Large intestine (tissue), 3 donors: ENCODE results near the gene LRRC46. TPM values are rescaled to one million over a fixed set of nuclear protein-coding genes. Genes with fewer than 3 reads are reported as not detected.

Source experiments
- DNase-seq, 2 donors: peaks; one replicate each; pipeline versions ENCODE4 v3.0.0 to v3.0.0-alpha.2; 2013
- H3K27ac ChIP-seq: one replicate; pipeline ENCODE4 v1.5.1; 2013; ENCODE audit warnings: low read length
- H3K27me3 ChIP-seq: 2 replicates; pipeline ENCODE4 v1.6.1; 2013; ENCODE audit warnings: low read length; ENCODE audit not compliant: control insufficient read depth, insufficient read depth
- H3K36me3 ChIP-seq: 2 replicates; pipeline ENCODE4 v1.6.1; 2013; ENCODE audit warnings: low read length; ENCODE audit not compliant: control insufficient read depth, insufficient read depth
- H3K4me1 ChIP-seq: one replicate; pipeline ENCODE4 v1.6.1; 2013; ENCODE audit warnings: low read length; ENCODE audit not compliant: control insufficient read depth, insufficient read depth
- H3K4me3 ChIP-seq: one replicate; pipeline ENCODE4 v1.5.1; 2013; ENCODE audit warnings: low read length
- H3K9me3 ChIP-seq: one replicate; pipeline ENCODE4 v1.6.1; 2013; ENCODE audit warnings: mild to moderate bottlenecking, low read depth, low read length, moderate library complexity; ENCODE audit not compliant: control insufficient read depth
- WGBS: methylation state at CpG from one replicate; pipeline ENCODE4 v1.1.5; 2013; ENCODE audit warnings: low lambda C conversion rate; ENCODE audit not compliant: insufficient coverage; 5-methylcytosine and 5-hydroxymethylcytosine counted together
- polyA plus RNA-seq: library from polyadenylated mRNA; unstranded; fragments of 120-200 nt; gene quantifications from one replicate; pipeline ENCODE4 v1.2.1, GENCODE V29; 2013

The LRRC46 gene
- polyA plus RNA-seq, 1 donor: 1.5 TPM

- no peak overlapping the region for H3K4me3 ChIP-seq
- no CpG with 5 or more reads among the region's 5 CpGs for WGBS
- H3K9me3 ChIP-seq: peaks cover 3% of the 10 kb centered on the region
- no peak for DNase-seq
- peaks cover 34% of the 10 kb centered on the region for H3K27me3 ChIP-seq
- peaks cover 44% of the 10 kb centered on the region for H3K4me1 ChIP-seq
- no peak overlapping the region for H3K27ac ChIP-seq
- H3K36me3 ChIP-seq: no peaks in the 10 kb centered on the region
These were observed 12.8 kb downstream of the LRRC46 start for GRCh38 chr17:47844227-47844626.

GRCh38 chr17:47844814-47845715, 13.6 kb downstream of the LRRC46 start:
- WGBS: no CpG with 5 or more reads among the region's 4 CpGs
- H3K36me3 ChIP-seq: no peaks in the 10 kb centered on the region
- no peak overlapping the region for H3K4me3 ChIP-seq
- peaks cover 36% of the 10 kb centered on the region for H3K4me1 ChIP-seq
- no peak overlapping the region for H3K27ac ChIP-seq
- DNase-seq: no peak
- peaks cover 38% of the 10 kb centered on the region for H3K27me3 ChIP-seq
- peaks cover 3% of the 10 kb centered on the region for H3K9me3 ChIP-seq

- H3K36me3 ChIP-seq: no peaks in the 10 kb centered on the region
- peaks cover 45% of the 10 kb centered on the region for H3K27me3 ChIP-seq
- WGBS: no CpG with 5 or more reads among the region's 3 CpGs
- no peak overlapping the region for H3K4me3 ChIP-seq
- H3K27ac ChIP-seq: no peak overlapping the region
- DNase-seq: no peak
- peaks cover 38% of the 10 kb centered on the region for H3K4me1 ChIP-seq
- peaks cover 3% of the 10 kb centered on the region for H3K9me3 ChIP-seq
These were observed 14.2 kb downstream of the LRRC46 start for GRCh38 chr17:47845716-47846075.

- peaks cover 36% of the 10 kb centered on the region for H3K4me1 ChIP-seq
- no peak for DNase-seq
- no peaks in the 10 kb centered on the region for H3K36me3 ChIP-seq
- H3K27me3 ChIP-seq: peaks cover 54% of the 10 kb centered on the region
- no peak overlapping the region for H3K27ac ChIP-seq
- peaks cover 3% of the 10 kb centered on the region for H3K9me3 ChIP-seq
- H3K4me3 ChIP-seq: no peak overlapping the region
- WGBS: no CpG with 5 or more reads among the region's 31 CpGs
These were observed 15.4 kb downstream of the LRRC46 start for GRCh38 chr17:47846716-47847340.

- Histone ChIP-seq H3K9me3 (peaks cover 3% of the 10 kb centered on the region), H3K27me3 (peaks cover 61% of the 10 kb centered on the region), H3K4me1 (peaks cover 35% of the 10 kb centered on the region), H3K27ac (no peak overlapping the region), H3K36me3 (no peaks in the 10 kb centered on the region), H3K4me3 (no peak overlapping the region)
- WGBS: no CpG with 5 or more reads among the region's 71 CpGs
- no peak for DNase-seq
These were observed 16.1 kb downstream of the LRRC46 start for GRCh38 chr17:47847341-47848197.

- no peak overlapping the region for H3K4me3 ChIP-seq
- DNase-seq: no peak
- H3K36me3 ChIP-seq: no peaks in the 10 kb centered on the region
- H3K27ac ChIP-seq: no peak overlapping the region
- H3K27me3 ChIP-seq: peaks cover 67% of the 10 kb centered on the region
- H3K9me3 ChIP-seq: peaks cover 3% of the 10 kb centered on the region
- WGBS: no CpG with 5 or more reads among the region's 23 CpGs
- H3K4me1 ChIP-seq: peaks cover 31% of the 10 kb centered on the region
These were observed 16.7 kb downstream of the LRRC46 start for GRCh38 chr17:47848198-47848513.

- no peak for DNase-seq
- H3K27ac ChIP-seq: no peak overlapping the region
These were observed 18.9 kb downstream of the LRRC46 start for GRCh38 chr17:47850373-47850691.

GRCh38 chr17:47850692-47851573, 19.5 kb downstream of the LRRC46 start, which contains the start of gene SP6:
Gene SP6 (minus strand): TSS chr17:47851163. CDS start chr17:47848429, 2,734 bp downstream.
- peak; percentile 77 to 89 for DNase-seq
- no CpG with 5 or more reads among the region's 71 CpGs for WGBS
- H3K9me3 ChIP-seq: peaks cover 3% of the 10 kb centered on the region
- H3K4me3 ChIP-seq: peak within 1 kb of the TSS; percentile 59
- H3K27ac ChIP-seq: peak within 1 kb of the TSS; percentile 20
- peaks cover 93% of the 10 kb centered on the region for H3K27me3 ChIP-seq
- peaks cover 11% of the 10 kb centered on the region for H3K4me1 ChIP-seq
- H3K36me3 ChIP-seq: no peaks in the 10 kb centered on the region

More at GRCh38 chr17:47850373-47850691, 18.9 kb downstream of the LRRC46 start:
- whole genome bisulfite sequencing: no CpG with 5 or more reads among the region's 9 CpGs
- peaks cover 3% of the 10 kb centered on the region for H3K9me3 ChIP-seq
- H3K27me3 ChIP-seq: peaks cover 87% of the 10 kb centered on the region
- peaks cover 11% of the 10 kb centered on the region for H3K4me1 ChIP-seq
- H3K4me3 ChIP-seq: peak overlapping the region; percentile 59
- no peaks in the 10 kb centered on the region for H3K36me3 ChIP-seq

GRCh38 chr17:47851764-47852112, 20.3 kb downstream of the LRRC46 start:
- no CpG with 5 or more reads among the region's 11 CpGs for WGBS
- Histone ChIP-seq H3K27ac (no peak overlapping the region), H3K27me3 (peaks cover 92% of the 10 kb centered on the region), H3K4me3 (no peak overlapping the region), H3K9me3 (peaks cover 3% of the 10 kb centered on the region), H3K36me3 (no peaks in the 10 kb centered on the region), H3K4me1 (peaks cover 11% of the 10 kb centered on the region)
- DNase-seq: no peak
